Activated T-helper 9 cell treated with anti-CD3 and anti-CD28 coated beads, Interleukin-2, amount 50 U/mL, for 16 hours (primary cell): Measurements from ENCODE around the gene TMIE.
"Not testable (repeated sequence)": the region's sequence is repeated elsewhere in the genome, so short reads cannot be mapped to it uniquely, and the experiment has no call there.

Experiments used
- DNase-seq: peaks from one replicate; pipeline ENCODE4 v3.0.0-alpha.2; 2020; ENCODE audit warnings: low read depth

TMIE gene

GRCh38 chr3:46685446-46685845 lies 15.7 kb upstream of the TMIE start:
- no peak for DNase-seq

GRCh38 chr3:46690798-46691197 lies 10.4 kb upstream of the TMIE start:
- no peak for DNase-seq

GRCh38 chr3:46692566-46692990 lies 8.6 kb upstream of the TMIE start:
- DNase-seq, result no peak

- peak; percentile 59 for DNase-seq
These were observed 7.9 kb upstream of the TMIE start, which contains the start of gene ALS2CL for GRCh38 chr3:46693038-46693891. Gene ALS2CL, minus strand, starts transcription at chr3:46693679. Its CDS starts 4,239 bp downstream, at chr3:46689440.

GRCh38 chr3:46693892-46694226 lies 7.3 kb upstream of the TMIE start:
- DNase-seq, result peak; percentile 29

- DNase-seq, result no peak
These were observed 6.7 kb upstream of the TMIE start for GRCh38 chr3:46694520-46694919.

- no peak for DNase-seq
These were observed 5.8 kb upstream of the TMIE start for GRCh38 chr3:46695177-46695961.

- DNase-seq, result no peak
These were observed 5.0 kb upstream of the TMIE start for GRCh38 chr3:46695962-46696894.

GRCh38 chr3:46699676-46700523 lies 1.3 kb upstream of the TMIE start:
- DNase-seq, result no peak

- DNase-seq, result no peak
These were observed 420 bp upstream of the TMIE start for GRCh38 chr3:46700772-46701171.

- DNase-seq, result no peak
These were observed 1.2 kb downstream of the TMIE start for GRCh38 chr3:46702246-46703012.

GRCh38 chr3:46703013-46703520 lies 1.9 kb downstream of the TMIE start:
- no peak for DNase-seq

- not testable (repeated sequence) for DNase-seq
These were observed 3.2 kb downstream of the TMIE start for GRCh38 chr3:46704346-46704745.

GRCh38 chr3:46705022-46705530 lies 3.9 kb downstream of the TMIE start:
- DNase-seq, result peak; percentile 39

GRCh38 chr3:46705751-46706552 lies 4.8 kb downstream of the TMIE start:
- no peak for DNase-seq

- DNase-seq, result no peak
These were observed 5.8 kb downstream of the TMIE start for GRCh38 chr3:46706771-46707582.

- no peak for DNase-seq
These were observed 6.4 kb downstream of the TMIE start for GRCh38 chr3:46707601-46708011.
